K562 (cell line): ENCODE results near the gene BICDL1. TPM values are rescaled to one million over a fixed set of nuclear protein-coding genes. Genes with fewer than 3 reads are reported as not detected.

Experiments used
- ATAC-seq: fragments of 200-7000 bp; cut with Tn5 transposase; 3 replicates; pipeline ENCODE4 v1.9.1; 2020; ENCODE audit warnings: moderate library complexity
- BruUV-seq: library from RNA; stranded (reverse); fragments of 400-500 nt; replicated peaks from 2 replicates; lab custom pipeline; 2021; lab: Mats Ljungman, UMichigan
- CTCF ChIA-PET: fragments of 300-600 bp; formaldehyde crosslinking; extraction: SDS; loops from one replicate; lab custom pipeline; 2021; ENCODE audit warnings: low intra/inter-chr PET ratio; lab: Yijun Ruan, JAX
- POLR2A ChIA-PET: fragments of 300-600, 350-650 bp; sonication (Branson Sonifier 250); formaldehyde crosslinking; extraction: SDS; loops from one replicate; lab custom pipeline; 2021; ENCODE audit warnings: antibody characterized with exemption, inconsistent platforms; lab: Yijun Ruan, JAX
- DNase-seq, 4 experiments: peaks; one replicate each; pipeline versions ENCODE4 v3.0.0 to v3.0.0-alpha.2; 2011 to 2018; ENCODE audit warnings: low spot score in 3 of 4, mixed read lengths in 3 of 4; ENCODE audit errors: extremely low read depth in 1 of 4
- FAIRE-seq: peaks from 2 replicates; lab custom pipeline; 2011; peaks lifted over from hg19 to GRCh38; lab: Jason Lieb, UNC
- H2AFZ ChIP-seq: 2 replicates; pipeline ENCODE4 v1.6.0; 2011; ENCODE audit warnings: low read depth, low read length, control low read depth, inconsistent platforms
- H3K27ac ChIP-seq: fragments of 200-600 bp; 3 replicates; pipeline ENCODE4 v1.8.0; 2011; ENCODE audit warnings: low read depth, mild to moderate bottlenecking, control low read depth, inconsistent platforms, low read length, moderate library complexity, mixed read lengths; ENCODE audit errors: extremely low read depth
- H3K27me3 ChIP-seq, 2 experiments: fragments of 300-600 bp in 1 of 2; 2 replicates in 1 of 2; 3 replicates in 1 of 2; pipeline versions ENCODE4 v1.6.0 to v1.8.0; 2011; ENCODE audit warnings: inconsistent platforms in 2 of 2, low read length in 2 of 2, mild to moderate bottlenecking in 1 of 2, mixed read lengths in 1 of 2, moderate library complexity in 1 of 2; ENCODE audit not compliant: control insufficient read depth in 2 of 2, insufficient read depth in 2 of 2
- H3K36me3 ChIP-seq: fragments of 300-600 bp; 3 replicates; pipeline ENCODE4 v1.8.0; 2011; ENCODE audit warnings: mild to moderate bottlenecking, low read length, inconsistent platforms; ENCODE audit not compliant: control insufficient read depth, insufficient read depth
- H3K4me1 ChIP-seq, 2 experiments: fragments of 200-600 bp in 1 of 2; replicated peaks in 1 of 2; 2 replicates in 1 of 2; 3 replicates in 1 of 2; pipeline versions ENCODE4 v1.5.1 to v1.8.0; 2011; ENCODE audit warnings: inconsistent platforms in 2 of 2, low read length in 2 of 2, mild to moderate bottlenecking in 1 of 2, mixed read lengths in 1 of 2, moderate library complexity in 1 of 2; ENCODE audit not compliant: control insufficient read depth in 2 of 2, insufficient read depth in 2 of 2
- H3K4me2 ChIP-seq: 2 replicates; pipeline ENCODE4 v1.6.1; 2011; ENCODE audit warnings: low read length, control low read depth, inconsistent platforms, mixed read lengths; ENCODE audit not compliant: insufficient read depth
- H3K4me3 ChIP-seq: fragments of 200-600 bp; sonication (generic), shearing (Covaris generic); 2 replicates; pipeline ENCODE4 v1.5.1; 2016; ENCODE audit warnings: control low read depth, inconsistent platforms
- H3K79me2 ChIP-seq: fragments of 200-600 bp; 3 replicates; pipeline ENCODE4 v1.8.0; 2011; ENCODE audit warnings: low read length, inconsistent platforms; ENCODE audit not compliant: control insufficient read depth, insufficient read depth
- H3K9ac ChIP-seq, 2 experiments: 2 replicates each; pipeline versions ENCODE4 v1.6.0 to v1.6.1; 2011; ENCODE audit warnings: low read depth in 2 of 2, low read length in 2 of 2, control low read depth in 1 of 2, inconsistent platforms in 1 of 2, mild to moderate bottlenecking in 1 of 2, mixed read lengths in 1 of 2; ENCODE audit not compliant: insufficient read depth in 1 of 2
- H3K9me1 ChIP-seq: one replicate; pipeline ENCODE4 v1.6.0; 2011; ENCODE audit warnings: inconsistent platforms, mild to moderate bottlenecking, low read length, moderate library complexity; ENCODE audit not compliant: control insufficient read depth, insufficient read depth
- H3K9me3 ChIP-seq: replicated peaks from 2 replicates; pipeline ENCODE4 v1.5.1; 2011; ENCODE audit warnings: low read depth, low read length, inconsistent platforms; ENCODE audit not compliant: control insufficient read depth, insufficient read depth
- H4K20me1 ChIP-seq: replicated peaks from 2 replicates; pipeline ENCODE4 v1.6.1; 2011; ENCODE audit warnings: low read length, inconsistent platforms, mixed read lengths; ENCODE audit not compliant: control insufficient read depth, insufficient read depth
- ESRRA ChIP-seq: fragments of 450-650 bp; IDR thresholded peaks from 2 replicates; pipeline ENCODE4 v1.6.1; 2014; ENCODE audit warnings: low read depth, mild to moderate bottlenecking, moderate library complexity, borderline replicate concordance
- FOSL1 ChIP-seq: fragments of 200-800 bp; sonication (Bioruptor generic); conservative IDR thresholded peaks from 2 replicates; pipeline ENCODE4 v1.6.1; 2016; ENCODE audit warnings: missing genetic modification characterization, missing compliant biosample characterization
- MCM5 ChIP-seq: fragments of 450-650 bp; IDR thresholded peaks from 2 replicates; pipeline ENCODE4 v1.6.1; 2016; ENCODE audit warnings: low read depth
- MYC ChIP-seq, 2 experiments: fragments of 250-450 bp in 1 of 2; sonication (Bioruptor Pico) in 1 of 2; IDR thresholded peaks; 2 replicates each; pipeline versions ENCODE4 v1.5.1 to v1.6.1; 2012 to 2021; ENCODE audit warnings: low read depth in 2 of 2, borderline replicate concordance in 1 of 2, improper control_type of control experiment in 1 of 2, low read length in 1 of 2, mild to moderate bottlenecking in 1 of 2, moderate library complexity in 1 of 2
- NFATC3 ChIP-seq: fragments of 450-650 bp; IDR thresholded peaks from 2 replicates; pipeline ENCODE4 v1.6.1; 2017; ENCODE audit warnings: mild to moderate bottlenecking
- PRPF4 ChIP-seq: fragments of 200-400 bp; formaldehyde crosslinking; IDR thresholded peaks from one replicate; pipeline ENCODE4 v1.6.1; 2017; ENCODE audit warnings: low read length, low read depth, mild to moderate bottlenecking; ENCODE audit not compliant: insufficient read depth, poor library complexity, severe bottlenecking
- RBM14 ChIP-seq: fragments of 200-400 bp; formaldehyde crosslinking; IDR thresholded peaks from 2 replicates; pipeline ENCODE4 v1.6.1; 2018; ENCODE audit warnings: low read depth, mild to moderate bottlenecking, low read length, moderate library complexity, borderline replicate concordance; ENCODE audit not compliant: insufficient read depth
- REST ChIP-seq, 2 experiments: fragments of 450-650 bp; formaldehyde crosslinking in 1 of 2; IDR thresholded peaks; 2 replicates each; pipeline versions ENCODE4 v1.4.0 to v1.6.1; 2014 to 2020; ENCODE audit warnings: mild to moderate bottlenecking in 2 of 2, borderline replicate concordance in 1 of 2, low read depth in 1 of 2
- TAF1 ChIP-seq: IDR thresholded peaks from 2 replicates; pipeline ENCODE4 v1.6.1; 2011; ENCODE audit warnings: mild to moderate bottlenecking, low read length, moderate library complexity; ENCODE audit not compliant: insufficient read depth, control insufficient read depth, severe bottlenecking; ENCODE audit errors: extremely low read depth
- TBP ChIP-seq: optimal IDR thresholded peaks from 2 replicates; pipeline ENCODE3; 2011; ENCODE audit warnings: low read depth, low read length, improper control_type of control experiment
- U2AF2 ChIP-seq: fragments of 200-400 bp; formaldehyde crosslinking; optimal IDR thresholded peaks from 2 replicates; pipeline ENCODE3; 2017; ENCODE audit warnings: low read depth, mild to moderate bottlenecking, low read length
- ZEB2 ChIP-seq: fragments of 450-650 bp; IDR thresholded peaks from 2 replicates; pipeline ENCODE4 v1.6.1; 2016
- ZNF347 ChIP-seq: fragments of 450-650 bp; formaldehyde crosslinking; IDR thresholded peaks from 2 replicates; pipeline ENCODE4 v1.4.0; 2020; ENCODE audit warnings: low read depth, mild to moderate bottlenecking, moderate library complexity
- ZNF444 ChIP-seq: fragments of 250-450 bp; sonication (Bioruptor Pico); IDR thresholded peaks from 2 replicates; pipeline ENCODE4 v1.4.0; 2020; ENCODE audit warnings: mild to moderate bottlenecking, moderate library complexity
- ZNF707 ChIP-seq: fragments of 250-450 bp; sonication (Bioruptor Pico); conservative IDR thresholded peaks from 2 replicates; pipeline ENCODE4 v1.8.0; 2022; ENCODE audit warnings: inconsistent platforms, mild to moderate bottlenecking, moderate library complexity
- ZSCAN29 ChIP-seq: fragments of 450-650 bp; IDR thresholded peaks from 2 replicates; pipeline ENCODE4 v1.6.1; 2017
- WGBS: fragments of 100-300 bp; shearing (Covaris generic); methylation state at CpG from one replicate; pipeline ENCODE4 v1.1.6; 2016; ENCODE audit warnings: low coverage, mixed read lengths; ENCODE audit not compliant: insufficient coverage; ENCODE audit errors: missing lambda C conversion rate; 5-methylcytosine and 5-hydroxymethylcytosine counted together
- in situ Hi-C: fragments of 300-500 bp; cut with MboI; formaldehyde crosslinking; loops from 4 replicates; pipeline ENCODE4 v1.15.0; 2018; ENCODE audit warnings: inconsistent platforms, mixed read lengths
- intact Hi-C: fragments of 100-400 bp; cut with micrococcal nuclease; formaldehyde crosslinking; loops from 2 replicates; pipeline ENCODE4 v1.14.2; 2022
- polyA plus RNA-seq, 8 experiments: library from polyadenylated mRNA; depleted of rRNA in 4 of 8; stranded (reverse) in 5 of 8; unstranded in 3 of 8; fragments of >200 nt; fragmentation: Nextera tagmentation in 2 of 8; fragmentation: Illumina TruSeq in 1 of 8; extraction: Ambion mirVana in 2 of 8; extraction: Trizol in 1 of 8; gene quantifications; 2 replicates each; pipeline versions ENCODE4 v1.2.1 to v1.2.3, GENCODE V29; 2011 to 2014; ENCODE audit warnings: inconsistent platforms in 1 of 8, missing spikeins in 1 of 8
- total RNA-seq, 7 experiments: library from RNA; depleted of rRNA in 6 of 7; stranded (reverse); fragments of >200 nt in 6 of 7; fragmentation: Illumina TruSeq in 2 of 7; extraction: Trizol in 2 of 7; gene quantifications; 2 replicates each; pipeline versions ENCODE4 v1.2.1 to v1.2.3, GENCODE V29; 2011 to 2021; ENCODE audit warnings: low replicate concordance in 1 of 7

Gene BICDL1
- total and polyA plus RNA-seq, 9 of the 15 experiments (the other 6 are each of a cell fraction or from before 2014, with no cell fraction given), result 0.06 to 2.0 (median 0.58) TPM

- Histone ChIP-seq H3K4me2 (no peak overlapping the region), H3K27me3 (no peaks in the 10 kb centered on the region), H3K27ac (no peak overlapping the region), H3K9me3 (no peaks in the 10 kb centered on the region), H3K4me3 (no peak overlapping the region), H3K9ac (no peak overlapping the region), H2AFZ (no peak overlapping the region), H3K79me2 (no peaks in the 10 kb centered on the region), H3K9me1 (no peaks in the 10 kb centered on the region), H3K4me1 (no peaks in the 10 kb centered on the region), H3K36me3 (peaks cover 95% of the 10 kb centered on the region), H4K20me1 (no peaks in the 10 kb centered on the region)
- POLR2A ChIA-PET, result interaction anchor here (0.8 to 1.0 kb wide), 2 partner anchors 61 kb away, joined by 3 read pairs; partner anchors contain the start of gene RPLP0
- BruUV-seq, result no TSS peak
- CTCF ChIA-PET, result no interaction called here
- WGBS, result 86% methylated on average over 5 of the region's 5 CpGs
- DNase-seq (no peak), ATAC-seq (no peak), FAIRE-seq (no peak)
- intact Hi-C loops, result no loop called here
- in situ Hi-C loops, result loop anchor here (5.0 kb wide), 1 partner anchor 47 kb away; no protein-coding TSS in a partner anchor
- TF ChIP-seq REST (IDR thresholded peaks at IDR 0.05; ENCODE audit: borderline replicate concordance) (no peak), REST (CRISPR knock-in tag; IDR thresholded peaks at IDR 0.05; ENCODE audit: low read depth) (no peak), ZEB2 (no peak), TBP (no peak), ZSCAN29 (no peak), MCM5 (no peak), FOSL1 (tag) (no peak), PRPF4 (no peak), TAF1 (no peak), ZNF347 (no peak), ZNF444 (CRISPR knock-in tag) (no peak), NFATC3 (no peak), U2AF2 (no peak), RBM14 (no peak), ZNF707 (CRISPR knock-in tag) (no peak), ESRRA (no peak), MYC (IDR thresholded peaks at IDR 0.05; ENCODE audit: low read depth, low read length) (no peak), MYC (CRISPR knock-in tag; IDR thresholded peaks at IDR 0.05; ENCODE audit: borderline replicate concordance, low read depth) (no peak)
These were observed 150.9 kb downstream of the BICDL1 start for GRCh38 chr12:120139958-120140357.
